H9 (cell line): ENCODE results near the gene CMSS1. TPM values are rescaled to one million over a fixed set of nuclear protein-coding genes. Genes with fewer than 3 reads are reported as not detected.

ENCODE experiments used
- DNase-seq: peaks from one replicate; pipeline ENCODE4 v3.0.0-alpha.2; 2017
- H2AFZ ChIP-seq: one replicate; pipeline ENCODE4 v1.6.1; 2013; ENCODE audit warnings: mild to moderate bottlenecking, low read length, control low read depth, moderate library complexity
- H2AK5ac ChIP-seq: 2 replicates; pipeline ENCODE4 v1.6.1; 2013; ENCODE audit warnings: low read length, control low read depth, mixed read lengths; ENCODE audit not compliant: insufficient read length
- H2BK120ac ChIP-seq: one replicate; pipeline ENCODE4 v1.6.1; 2013; ENCODE audit warnings: low read depth, mild to moderate bottlenecking, low read length, control low read depth, inconsistent platforms; ENCODE audit not compliant: poor library complexity, severe bottlenecking
- H2BK12ac ChIP-seq: 2 replicates; pipeline ENCODE4 v1.6.1; 2013; ENCODE audit warnings: low read length, control low read depth, mixed read lengths, low read depth; ENCODE audit not compliant: insufficient read length
- H2BK15ac ChIP-seq: 2 replicates; pipeline ENCODE4 v1.6.1; 2013; ENCODE audit warnings: low read depth, low read length, control low read depth
- H2BK20ac ChIP-seq: one replicate; pipeline ENCODE4 v1.6.1; 2013; ENCODE audit warnings: low read depth, mild to moderate bottlenecking, low read length, control low read depth, inconsistent platforms; ENCODE audit not compliant: poor library complexity, severe bottlenecking
- H2BK5ac ChIP-seq: 2 replicates; pipeline ENCODE4 v1.6.1; 2013; ENCODE audit warnings: low read length, control low read depth, mixed read lengths; ENCODE audit not compliant: insufficient read length
- H3K14ac ChIP-seq: 2 replicates; pipeline ENCODE4 v1.6.1; 2013; ENCODE audit warnings: low read length, control low read depth; ENCODE audit not compliant: insufficient read depth
- H3K18ac ChIP-seq: 2 replicates; pipeline ENCODE4 v1.6.1; 2013; ENCODE audit warnings: low read depth, mild to moderate bottlenecking, mixed read lengths, low read length, control low read depth; ENCODE audit not compliant: insufficient read length
- H3K23ac ChIP-seq: 2 replicates; pipeline ENCODE4 v1.6.1; 2013; ENCODE audit warnings: low read length, control low read depth, mixed read lengths, low read depth; ENCODE audit not compliant: insufficient read length
- H3K23me2 ChIP-seq: 2 replicates; pipeline ENCODE4 v1.6.1; 2013; ENCODE audit warnings: low read depth, mild to moderate bottlenecking, mixed read lengths, low read length, control low read depth; ENCODE audit not compliant: insufficient read length, poor library complexity, severe bottlenecking
- H3K27ac ChIP-seq: 2 replicates; pipeline ENCODE4 v1.5.1; 2013; ENCODE audit warnings: low read length, control low read depth, mixed read lengths, low read depth; ENCODE audit not compliant: insufficient read length
- H3K27me3 ChIP-seq: 2 replicates; pipeline ENCODE4 v1.6.1; 2013; ENCODE audit warnings: low read length, control low read depth, inconsistent platforms; ENCODE audit not compliant: insufficient read depth
- H3K4ac ChIP-seq: 2 replicates; pipeline ENCODE4 v1.6.1; 2013; ENCODE audit warnings: low read depth, mild to moderate bottlenecking, control low read depth, inconsistent platforms, low read length, moderate library complexity
- H3K4me1 ChIP-seq: 2 replicates; pipeline ENCODE4 v1.6.1; 2013; ENCODE audit warnings: low read length, control low read depth, inconsistent platforms; ENCODE audit not compliant: insufficient read depth
- H3K4me2 ChIP-seq: 2 replicates; pipeline ENCODE4 v1.6.1; 2013; ENCODE audit warnings: low read length, control low read depth, mixed read lengths; ENCODE audit not compliant: insufficient read length, insufficient read depth
- H3K56ac ChIP-seq: 2 replicates; pipeline ENCODE4 v1.6.1; 2013; ENCODE audit warnings: low read depth, mild to moderate bottlenecking, mixed read lengths, low read length, control low read depth; ENCODE audit not compliant: insufficient read length
- H3K79me1 ChIP-seq: 2 replicates; pipeline ENCODE4 v1.6.1; 2013; ENCODE audit warnings: low read depth, mild to moderate bottlenecking, moderate library complexity, low read length, control low read depth, inconsistent platforms; ENCODE audit not compliant: insufficient read depth, poor library complexity, severe bottlenecking
- H3K79me2 ChIP-seq: 2 replicates; pipeline ENCODE4 v1.6.1; 2013; ENCODE audit warnings: low read length, control low read depth, inconsistent platforms; ENCODE audit not compliant: insufficient read depth
- H3K9ac ChIP-seq: 2 replicates; pipeline ENCODE4 v1.6.1; 2013; ENCODE audit warnings: low read length, control low read depth, mixed read lengths; ENCODE audit not compliant: insufficient read length; ENCODE audit errors: extremely low read depth
- H3K9me3 ChIP-seq: one replicate; pipeline ENCODE4 v1.6.1; 2013; ENCODE audit warnings: low read depth, low read length, inconsistent platforms; ENCODE audit not compliant: control insufficient read depth
- H3T11ph ChIP-seq: one replicate; pipeline ENCODE4 v1.6.1; 2013; ENCODE audit warnings: mild to moderate bottlenecking, low read length, control low read depth, inconsistent platforms
- H4K20me1 ChIP-seq: one replicate; pipeline ENCODE4 v1.6.1; 2013; ENCODE audit not compliant: control insufficient read depth, insufficient read length, insufficient read depth
- H4K5ac ChIP-seq: 2 replicates; pipeline ENCODE4 v1.6.1; 2013; ENCODE audit warnings: low read depth, mild to moderate bottlenecking, mixed read lengths, low read length, control low read depth; ENCODE audit not compliant: insufficient read length
- H4K8ac ChIP-seq: replicated peaks from 2 replicates; pipeline ENCODE4 v1.6.1; 2013; ENCODE audit warnings: low read length, control low read depth, mixed read lengths, low read depth; ENCODE audit not compliant: insufficient read length
- H4K91ac ChIP-seq: 2 replicates; pipeline ENCODE4 v1.6.1; 2013; ENCODE audit warnings: low read depth, mild to moderate bottlenecking, moderate library complexity, mixed read lengths, low read length, control low read depth; ENCODE audit not compliant: insufficient read length
- H3K27ac Mint-ChIP-seq, 3 experiments: 2 replicates in 2 of 3; 3 replicates in 1 of 3; pipeline ENCODE4 v1.8.0; 2020 to 2021; ENCODE audit warnings: mixed read lengths in 3 of 3, mild to moderate bottlenecking in 1 of 3, moderate library complexity in 1 of 3
- H3K27me3 Mint-ChIP-seq: 2 replicates; pipeline ENCODE4 v1.8.0; 2021; ENCODE audit warnings: low read depth, mild to moderate bottlenecking, moderate library complexity, mixed read lengths
- H3K36me3 Mint-ChIP-seq, 3 experiments: 2 replicates in 2 of 3; 3 replicates in 1 of 3; pipeline ENCODE4 v1.8.0; 2020 to 2021; ENCODE audit warnings: low read depth in 3 of 3, mixed read lengths in 3 of 3; ENCODE audit not compliant: insufficient read depth in 1 of 3
- H3K4me1 Mint-ChIP-seq, 2 experiments: 2 replicates each; pipeline ENCODE4 v1.8.0; 2020; ENCODE audit warnings: mixed read lengths in 2 of 2
- H3K4me3 Mint-ChIP-seq, 2 experiments: 2 replicates in 1 of 2; 3 replicates in 1 of 2; pipeline ENCODE4 v1.8.0; 2020 to 2021; ENCODE audit warnings: mild to moderate bottlenecking in 2 of 2, mixed read lengths in 2 of 2, moderate library complexity in 1 of 2
- H3K9me3 Mint-ChIP-seq, 2 experiments: 2 replicates in 1 of 2; 3 replicates in 1 of 2; pipeline ENCODE4 v1.8.0; 2020; ENCODE audit warnings: mild to moderate bottlenecking in 2 of 2, mixed read lengths in 2 of 2, moderate library complexity in 1 of 2
- WGBS: extraction: QIAGEN DNeasy Blood & Tissue Kit; methylation state at CpG from one replicate; pipeline ENCODE4 v1.1.7; 2013; ENCODE audit warnings: missing lambda C conversion rate, low lambda C conversion rate, mixed read lengths; ENCODE audit not compliant: insufficient read length; ENCODE audit errors: extremely low coverage; 5-methylcytosine and 5-hydroxymethylcytosine counted together
- total RNA-seq: library from RNA; stranded (reverse); gene quantifications from 2 replicates; pipeline ENCODE4 v1.2.1, GENCODE V29; 2021
- TF ChIP-seq, protein P1 (sequence below): fragments of 200-600 bp; sonication (generic); conservative IDR thresholded peaks from 3 replicates; pipeline ENCODE4 v1.8.0; 2021; ENCODE audit warnings: antibody characterized with exemption, mild to moderate bottlenecking

The CMSS1 gene
- total RNA-seq, 1 experiment from 2014 or later: 61.8 TPM

GRCh38 chr3:100117093-100117492 is 299.4 kb downstream of the CMSS1 start:
- Histone ChIP-seq H4K20me1 (no peaks in the 10 kb centered on the region), H2BK5ac (no peak overlapping the region), H3K79me1 (no peaks in the 10 kb centered on the region), H2BK15ac (no peak overlapping the region), H3K4ac (no peak overlapping the region), H3T11ph (no peak overlapping the region), H4K91ac (no peak overlapping the region), H4K8ac (no peak overlapping the region), H3K27me3 (no peaks in the 10 kb centered on the region), H2BK20ac (no peak overlapping the region), H2BK12ac (no peak overlapping the region), H2AK5ac (no peak overlapping the region), H3K4me1 (no peaks in the 10 kb centered on the region), H3K4me2 (no peak overlapping the region), H3K23ac (no peak overlapping the region), H3K14ac (no peak overlapping the region), H3K56ac (no peak overlapping the region), H2BK120ac (no peak overlapping the region), H3K18ac (no peak overlapping the region), H3K79me2 (no peaks in the 10 kb centered on the region), H2AFZ (no peak overlapping the region), H3K23me2 (no peaks in the 10 kb centered on the region), H3K9me3 (no peaks in the 10 kb centered on the region), H3K27ac (no peak overlapping the region), H3K9ac (no peak overlapping the region), H4K5ac (no peak overlapping the region)
- Mint-ChIP-seq H3K4me3 (no peak overlapping the region), H3K27ac (no peak overlapping the region), H3K4me1 (peaks cover 2 to 5% of the 10 kb centered on the region in 2 experiments; a peak in 2 of 4 replicates), H3K27me3 (no peaks in the 10 kb centered on the region), H3K36me3 (peaks cover 0 to 4% (median 0%) of the 10 kb centered on the region in 3 experiments; a peak in 1 of 7 replicates), H3K9me3 (peaks cover 0 to 3% of the 10 kb centered on the region in 2 experiments; a peak in 1 of 5 replicates)
- TF ChIP-seq, protein P1, sequence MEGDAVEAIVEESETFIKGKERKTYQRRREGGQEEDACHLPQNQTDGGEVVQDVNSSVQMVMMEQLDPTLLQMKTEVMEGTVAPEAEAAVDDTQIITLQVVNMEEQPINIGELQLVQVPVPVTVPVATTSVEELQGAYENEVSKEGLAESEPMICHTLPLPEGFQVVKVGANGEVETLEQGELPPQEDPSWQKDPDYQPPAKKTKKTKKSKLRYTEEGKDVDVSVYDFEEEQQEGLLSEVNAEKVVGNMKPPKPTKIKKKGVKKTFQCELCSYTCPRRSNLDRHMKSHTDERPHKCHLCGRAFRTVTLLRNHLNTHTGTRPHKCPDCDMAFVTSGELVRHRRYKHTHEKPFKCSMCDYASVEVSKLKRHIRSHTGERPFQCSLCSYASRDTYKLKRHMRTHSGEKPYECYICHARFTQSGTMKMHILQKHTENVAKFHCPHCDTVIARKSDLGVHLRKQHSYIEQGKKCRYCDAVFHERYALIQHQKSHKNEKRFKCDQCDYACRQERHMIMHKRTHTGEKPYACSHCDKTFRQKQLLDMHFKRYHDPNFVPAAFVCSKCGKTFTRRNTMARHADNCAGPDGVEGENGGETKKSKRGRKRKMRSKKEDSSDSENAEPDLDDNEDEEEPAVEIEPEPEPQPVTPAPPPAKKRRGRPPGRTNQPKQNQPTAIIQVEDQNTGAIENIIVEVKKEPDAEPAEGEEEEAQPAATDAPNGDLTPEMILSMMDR: no peak
- no peak for DNase-seq
- no CpG with 5 or more reads among the region's 4 CpGs for WGBS
